Pancreas (tissue), 10 donors: ENCODE results near the gene SRPK2. TPM values are rescaled to one million over a fixed set of nuclear protein-coding genes. Genes with fewer than 3 reads are reported as not detected.

Experiments used
- ATAC-seq, 4 donors: fragments of 200-7000 bp; cut with Tn5 transposase; one replicate each; pipeline versions ENCODE4 v1.8.0 to v1.9.1; 2020; ENCODE audit warnings: mild to moderate bottlenecking in 4 of 4, moderate library complexity in 4 of 4
- DNase-seq, 6 donors: peaks; one replicate each; pipeline ENCODE4 v3.0.0-alpha.2; 2020
- FAIRE-seq: peaks from 2 replicates; lab custom pipeline; 2012; peaks lifted over from hg19 to GRCh38; lab: Jason Lieb, UNC
- H3K27ac ChIP-seq, 4 donors: fragments of 200-600 bp; sonication (generic); 1 replicate in 3 of 4; 2 replicates in 1 of 4; pipeline versions ENCODE4 v1.5.0 to v1.8.0; 2020
- H3K27me3 ChIP-seq, 4 donors: fragments of 200-600 bp; one replicate each; pipeline ENCODE4 v1.8.0; 2021
- H3K36me3 ChIP-seq, 3 donors: fragments of 200-600 bp; sonication (generic) in 1 of 3; one replicate each; pipeline versions ENCODE4 v1.5.0 to v1.8.0; 2020 to 2021
- H3K4me1 ChIP-seq, 3 donors: fragments of 200-600 bp; one replicate each; pipeline ENCODE4 v1.8.0; 2021
- H3K4me3 ChIP-seq, 4 donors: fragments of 200-600 bp; sonication (generic) in 2 of 4; one replicate each; pipeline versions ENCODE4 v1.5.0 to v1.8.0; 2020 to 2021
- H3K9me3 ChIP-seq, 4 donors: fragments of 200-600 bp; one replicate each; pipeline ENCODE4 v1.8.0; 2021
- WGBS, 2 donors: extraction: QIAGEN DNeasy Blood & Tissue Kit; methylation state at CpG; one replicate each; pipeline ENCODE4 v1.1.7; 2013; 5-methylcytosine and 5-hydroxymethylcytosine counted together
- intact Hi-C, 3 donors: fragments of 100-400 bp; cut with DNase I; formaldehyde crosslinking; loops; one replicate each; pipeline versions ENCODE4 v1.11.1 to v1.14.2; 2022
- polyA plus RNA-seq, 2 donors: library from polyadenylated mRNA; stranded (reverse); fragments of 200-250 nt; gene quantifications; one replicate each; pipeline ENCODE4 v1.2.3, GENCODE V29; 2013
- total RNA-seq, 6 donors: library from RNA; stranded (reverse); fragmentation: NEBNext Ultra II Directional in 4 of 6; extraction: Animal tissue kit (Norgen Biotek cat#: 25700) in 4 of 6; gene quantifications; one replicate each; pipeline versions ENCODE4 v1.2.1 to v1.2.4, GENCODE V29; 2021 to 2023
- TF ChIP-seq, protein P1 (sequence below), 4 donors: fragments of 200-600 bp; sonication (generic) in 3 of 4; IDR thresholded peaks; one replicate each; pipeline versions ENCODE4 v1.5.0 to v1.8.0; 2021; ENCODE audit warnings: antibody characterized with exemption in 4 of 4
- donor health status: healthy with polysubstance abuse.
- donor health status: DM: no; HTN: no; CAD: no; lungs with moderate emphysema.
- donor health status: DM: no; HTN: no; CAD: no.
- donor health status: control.
- donor health status: control.
- donor health status: Bipolar disorder and iron deficiency.
- donor health status: DM: yes; HTN: yes; CAD: no.
- donor health status: DM: no; HTN: no; CAD: no.
- donor health status: DM: no; HTN: no; CAD: no.
- donor health status: DM: yes; HTN: yes; CAD: no.

SRPK2 gene
- total and polyA plus RNA-seq, 8 donors = 6.5 to 27.4 (median 16.4) TPM

DNA sequence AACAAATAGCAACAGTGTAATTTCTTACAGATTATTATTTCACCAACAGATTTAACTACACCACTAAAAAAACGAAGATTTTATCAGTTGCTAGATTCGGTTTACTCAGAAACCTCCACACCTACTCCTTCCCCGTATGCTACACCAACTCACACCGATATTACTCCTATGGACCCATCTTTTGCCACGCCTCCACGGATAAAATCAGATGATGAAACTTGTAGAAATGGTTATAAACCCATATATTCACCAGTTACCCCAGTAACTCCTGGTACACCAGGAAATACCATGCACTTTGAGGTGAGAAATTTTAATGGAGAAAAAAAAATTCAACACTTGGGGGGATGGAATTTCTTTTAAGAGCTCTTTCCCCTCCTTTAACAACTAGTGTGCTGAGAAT lies 282.2 kb downstream of the SRPK2 start:
- ATAC-seq (no peak), DNase-seq (no peak), FAIRE-seq (no peak)
- Histone ChIP-seq H3K27me3 (no peaks in the 10 kb centered on the region), H3K36me3 (peaks cover 0 to 70% (median 33%) of the 10 kb centered on the region in 3 donors), H3K4me1 (peaks cover 0 to 9% (median 9%) of the 10 kb centered on the region in 3 donors), H3K27ac (no peak overlapping the region), H3K4me3 (no peak overlapping the region), H3K9me3 (no peaks in the 10 kb centered on the region)
- intact Hi-C loops = no loop called here
- 81 to 89% methylated on average over 6 of the region's 6 CpGs for WGBS, 2 donors
- TF ChIP-seq, protein P1, sequence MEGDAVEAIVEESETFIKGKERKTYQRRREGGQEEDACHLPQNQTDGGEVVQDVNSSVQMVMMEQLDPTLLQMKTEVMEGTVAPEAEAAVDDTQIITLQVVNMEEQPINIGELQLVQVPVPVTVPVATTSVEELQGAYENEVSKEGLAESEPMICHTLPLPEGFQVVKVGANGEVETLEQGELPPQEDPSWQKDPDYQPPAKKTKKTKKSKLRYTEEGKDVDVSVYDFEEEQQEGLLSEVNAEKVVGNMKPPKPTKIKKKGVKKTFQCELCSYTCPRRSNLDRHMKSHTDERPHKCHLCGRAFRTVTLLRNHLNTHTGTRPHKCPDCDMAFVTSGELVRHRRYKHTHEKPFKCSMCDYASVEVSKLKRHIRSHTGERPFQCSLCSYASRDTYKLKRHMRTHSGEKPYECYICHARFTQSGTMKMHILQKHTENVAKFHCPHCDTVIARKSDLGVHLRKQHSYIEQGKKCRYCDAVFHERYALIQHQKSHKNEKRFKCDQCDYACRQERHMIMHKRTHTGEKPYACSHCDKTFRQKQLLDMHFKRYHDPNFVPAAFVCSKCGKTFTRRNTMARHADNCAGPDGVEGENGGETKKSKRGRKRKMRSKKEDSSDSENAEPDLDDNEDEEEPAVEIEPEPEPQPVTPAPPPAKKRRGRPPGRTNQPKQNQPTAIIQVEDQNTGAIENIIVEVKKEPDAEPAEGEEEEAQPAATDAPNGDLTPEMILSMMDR (IDR thresholded peaks at IDR 0.05) = no peak

DNA sequence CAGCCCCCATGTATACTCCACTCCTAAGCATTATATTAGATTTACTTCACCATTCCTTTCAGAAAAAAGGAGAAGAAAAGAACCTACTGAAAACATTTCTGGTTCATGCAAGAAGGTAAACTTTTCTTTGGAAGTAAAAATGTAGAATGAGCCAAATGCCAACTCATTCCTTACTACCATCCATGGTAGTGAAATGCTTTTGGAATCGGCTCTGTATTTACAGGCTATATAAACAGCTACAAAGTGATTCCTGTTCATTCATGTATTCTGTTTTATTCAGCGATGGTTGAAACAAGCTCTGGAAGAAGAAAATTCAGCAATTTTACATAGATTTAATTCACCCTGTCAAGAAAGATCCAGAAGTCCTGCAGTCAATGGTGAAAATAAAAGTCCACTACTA lies 283.1 kb downstream of the SRPK2 start:
- no peak for ATAC-seq
- no peak for DNase-seq
- Histone ChIP-seq H3K27ac (no peak overlapping the region), H3K9me3 (no peaks in the 10 kb centered on the region), H3K27me3 (no peaks in the 10 kb centered on the region), H3K4me3 (no peak overlapping the region), H3K4me1 (peaks cover 0 to 9% (median 7%) of the 10 kb centered on the region in 3 donors), H3K36me3 (peaks cover 0 to 64% (median 33%) of the 10 kb centered on the region in 3 donors)
- FAIRE-seq = no peak
- 80 to 83% methylated on average over 2 of the region's 2 CpGs for WGBS, 2 donors
- TF ChIP-seq, protein P1 (IDR thresholded peaks at IDR 0.05) = no peak
- intact Hi-C loops = no loop called here

DNA sequence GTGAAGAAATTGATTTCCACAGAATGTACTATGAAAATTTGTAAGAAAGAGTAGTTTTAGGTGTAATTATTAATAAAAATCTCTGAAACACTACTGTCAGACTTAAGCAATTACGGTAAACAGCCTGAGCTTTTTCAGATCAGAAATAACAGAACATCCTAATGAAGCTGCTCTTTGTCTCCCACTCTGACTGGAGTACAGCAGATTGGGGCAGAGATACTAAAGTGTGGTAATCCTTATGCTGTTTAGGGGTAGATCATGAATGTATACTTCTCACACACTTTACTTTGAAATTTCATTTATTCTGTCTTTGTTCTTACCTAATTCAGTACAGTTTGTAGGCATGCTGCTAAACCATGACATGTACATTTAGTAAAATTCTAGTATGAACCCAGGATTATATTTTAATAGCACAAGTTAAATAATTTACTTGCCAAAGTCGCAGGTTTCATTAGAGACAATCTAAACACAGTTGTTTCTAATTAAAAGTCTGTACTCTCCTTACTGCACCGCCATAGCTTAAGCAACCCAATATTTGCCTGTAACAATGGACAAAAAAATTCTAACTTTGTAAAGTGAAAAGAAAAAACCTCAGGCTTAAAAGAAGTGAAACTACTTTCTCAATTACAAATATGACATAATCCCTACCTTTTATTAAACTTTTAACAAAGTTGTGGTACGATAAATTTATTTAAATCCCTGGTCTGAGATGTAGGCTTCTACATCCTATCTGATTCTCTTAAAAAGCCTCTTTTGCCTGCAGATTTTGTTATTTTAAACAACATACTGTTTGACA lies 286.0 kb downstream of the SRPK2 start:
- no peak overlapping the region for H3K4me3 ChIP-seq
- 56 to 64% methylated on average over 4 of the region's 4 CpGs for WGBS, 2 donors
- H3K4me1 ChIP-seq = peaks cover 0 to 9% (median 7%) of the 10 kb centered on the region in 3 donors
- no peak for FAIRE-seq
- intact Hi-C loops = no loop called here
- H3K27me3 ChIP-seq = no peaks in the 10 kb centered on the region
- H3K36me3 ChIP-seq = peaks cover 0 to 40% (median 23%) of the 10 kb centered on the region in 3 donors
- peak overlapping the region in 1 of 4 donors; percentile 1 for H3K27ac ChIP-seq
- ATAC-seq = no peak
- no peak for DNase-seq
- H3K9me3 ChIP-seq = no peaks in the 10 kb centered on the region
- TF ChIP-seq, protein P1 (IDR thresholded peaks at IDR 0.05) = no peak

DNA sequence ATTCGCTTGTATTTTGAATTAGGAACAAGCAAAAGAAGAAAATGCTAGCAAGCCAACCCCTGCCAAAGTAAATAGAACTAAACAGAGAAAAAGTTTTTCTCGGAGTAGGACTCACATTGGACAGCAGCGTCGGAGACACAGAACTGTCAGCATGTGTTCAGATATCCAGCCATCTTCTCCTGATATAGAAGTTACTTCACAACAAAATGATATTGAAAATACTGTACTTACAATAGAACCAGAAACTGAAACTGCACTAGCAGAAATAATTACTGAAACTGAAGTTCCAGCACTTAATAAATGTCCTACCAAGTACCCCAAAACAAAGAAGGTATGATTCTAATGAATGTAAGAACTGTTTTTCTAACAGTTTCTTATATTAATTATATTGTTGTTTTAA lies 286.9 kb downstream of the SRPK2 start:
- intact Hi-C loops = no loop called here
- Histone ChIP-seq H3K27me3 (no peaks in the 10 kb centered on the region), H3K36me3 (peaks cover 0 to 34% (median 16%) of the 10 kb centered on the region in 3 donors), H3K4me3 (no peak overlapping the region), H3K9me3 (no peaks in the 10 kb centered on the region), H3K4me1 (peaks cover 0 to 9% (median 7%) of the 10 kb centered on the region in 3 donors), H3K27ac (no peak overlapping the region)
- TF ChIP-seq, protein P1 (IDR thresholded peaks at IDR 0.05) = no peak
- FAIRE-seq = no peak
- WGBS, 2 donors = 40 to 43% methylated on average over 4 of the region's 4 CpGs
- no peak for DNase-seq
- peak in 1 of 4 donors; percentile 25 for ATAC-seq
